NCI-H2196 (cell line): ENCODE data around the gene RAD51B.
A peak's percentile ranks its signal among the peaks of the same experiment; 100 is the strongest.

Experiments
- DNase-seq: peaks from one replicate; lab custom pipeline; 2025; ENCODE audit not compliant: unreplicated experiment; lab: John Stamatoyannopoulos, UW

Gene RAD51B

DNA sequence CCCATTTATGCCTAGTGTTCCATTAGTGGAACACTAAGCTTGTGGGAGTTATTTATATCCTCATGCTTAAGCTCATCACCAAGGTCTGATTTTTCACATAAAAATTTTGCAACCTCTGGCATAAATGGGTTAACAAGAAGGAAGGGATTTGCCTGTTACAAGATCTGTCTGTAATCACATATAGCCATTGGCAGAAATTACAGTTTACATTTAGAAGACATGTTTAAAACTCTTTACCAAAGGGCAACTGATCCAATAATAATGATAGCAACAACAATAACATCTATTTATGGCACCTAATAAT, 550.4 kb downstream of the RAD51B start:
- no peak for DNase-seq

DNA sequence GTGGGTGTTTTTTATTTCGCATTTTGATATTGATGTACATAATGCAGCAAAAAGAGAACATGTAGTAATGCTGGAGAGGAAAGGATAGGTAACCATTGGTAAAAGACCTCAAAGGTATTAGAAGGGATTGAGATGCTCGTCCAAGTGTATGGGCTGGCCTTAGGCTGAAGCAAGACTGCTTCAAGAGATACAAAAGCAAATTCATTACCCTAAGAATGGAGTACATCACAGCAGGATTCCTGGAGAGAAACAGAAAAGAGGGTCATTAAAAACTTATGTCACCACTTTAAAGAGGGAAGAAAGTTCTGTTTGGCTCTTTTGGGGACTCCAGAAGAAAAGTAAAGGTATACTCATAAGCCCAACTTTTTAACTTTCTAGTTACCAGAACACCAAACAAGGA, 552.8 kb downstream of the RAD51B start:
- DNase-seq, result no peak

DNA sequence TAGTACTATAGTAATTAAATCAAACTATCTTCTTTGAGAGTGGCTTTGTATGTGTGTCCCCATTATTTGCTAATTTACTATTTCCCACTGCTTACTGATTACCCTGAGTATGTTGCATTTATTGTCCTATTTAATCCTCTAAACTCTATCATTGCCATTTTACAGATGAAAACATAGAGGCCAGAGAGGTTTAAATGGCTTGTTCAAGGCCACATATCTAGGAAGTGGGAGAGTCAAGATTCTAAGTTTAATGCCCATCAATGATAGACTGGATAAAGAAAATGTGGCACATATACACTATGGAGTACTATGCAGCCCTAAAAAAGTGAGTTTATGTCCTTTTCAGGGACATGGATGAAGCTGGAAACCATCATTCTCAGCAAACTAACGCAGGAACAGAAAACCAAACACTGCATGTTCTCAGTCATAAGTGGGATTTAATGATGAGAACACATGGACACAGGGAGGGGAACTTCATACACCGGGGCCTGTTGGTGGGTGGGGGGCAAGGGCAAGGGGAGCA, 553.6 kb downstream of the RAD51B start:
- DNase-seq, result no peak

DNA sequence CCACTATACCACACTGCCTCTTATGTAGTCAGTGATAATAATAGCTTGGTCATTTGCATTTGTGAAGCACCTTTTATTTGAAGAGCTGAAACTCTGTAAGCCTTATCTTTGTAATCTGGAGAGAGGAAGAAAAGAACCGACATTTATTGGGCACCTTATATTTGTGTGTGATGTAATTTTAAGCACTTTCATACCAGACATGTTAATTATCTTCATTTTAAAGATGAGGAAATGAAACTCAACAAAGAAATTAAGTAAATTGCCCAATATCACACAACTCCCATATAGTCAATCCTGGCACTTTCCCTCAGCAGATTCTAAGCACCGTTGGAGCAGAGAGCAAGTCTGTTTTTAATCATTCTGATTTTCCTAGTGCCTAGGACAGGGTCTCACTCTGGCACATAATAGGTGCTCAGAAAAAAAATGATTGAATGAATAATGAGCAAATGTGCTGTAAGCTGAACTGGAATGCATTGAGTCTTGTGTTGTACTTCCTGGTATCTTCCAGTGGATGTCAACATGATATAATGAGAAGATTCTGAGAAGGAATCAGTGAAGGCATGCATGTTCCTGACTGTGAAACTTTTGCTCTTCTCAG, 554.4 kb downstream of the RAD51B start:
- no peak for DNase-seq

GRCh38 chr14:68374682-68375081, 555.1 kb downstream of the RAD51B start:
- no peak for DNase-seq

DNA sequence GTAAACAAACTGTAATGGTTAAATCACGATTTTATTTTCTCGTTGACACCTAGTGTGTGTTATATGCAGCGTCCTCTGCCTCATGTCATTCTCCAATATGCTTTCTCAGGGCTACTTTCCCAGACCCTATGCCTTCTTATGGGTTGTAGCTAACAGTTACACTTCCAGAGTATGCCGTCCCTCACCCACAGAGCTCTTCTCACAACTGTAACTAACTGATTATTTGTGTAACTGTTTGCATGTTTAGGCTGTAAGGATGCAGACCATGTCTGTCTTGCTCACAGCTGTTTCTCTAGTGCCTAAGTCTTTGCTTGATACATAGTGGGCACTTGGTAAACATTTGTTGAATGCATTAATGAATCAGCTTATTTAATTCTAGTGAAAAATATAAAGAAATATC, 555.8 kb downstream of the RAD51B start:
- DNase-seq, result no peak

DNA sequence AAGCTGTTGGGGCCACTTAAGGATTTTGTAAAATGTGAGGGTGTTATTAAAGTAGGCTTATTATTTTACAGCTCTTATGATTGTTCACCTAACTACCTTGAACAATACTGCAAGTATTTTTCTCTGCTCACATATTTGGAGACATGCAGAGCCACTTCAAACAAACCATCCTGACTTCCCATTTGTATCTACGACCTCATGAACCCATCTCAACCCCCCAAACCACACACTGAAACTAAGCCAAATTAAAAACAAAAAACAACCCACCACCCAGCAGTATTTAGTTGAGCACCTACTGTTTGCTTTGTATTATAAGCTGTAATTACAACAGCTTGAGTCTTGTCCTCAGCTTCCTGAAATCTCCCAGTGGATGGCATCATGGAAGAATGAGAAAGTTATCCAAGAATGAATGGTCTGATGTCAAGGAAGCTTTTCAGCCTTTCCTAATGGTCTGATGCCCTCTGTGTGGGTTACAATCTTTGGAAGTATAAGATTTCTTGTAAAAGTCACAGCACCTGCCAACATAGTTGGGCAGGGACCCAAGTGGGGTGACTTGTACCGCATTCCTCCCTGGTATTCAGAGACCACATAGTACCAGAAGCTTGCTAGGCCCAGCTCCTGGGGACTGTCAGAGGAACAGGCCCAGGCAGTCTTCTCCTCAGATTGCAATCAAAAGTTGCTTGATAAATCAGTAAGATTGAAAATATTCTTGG, 556.6 kb downstream of the RAD51B start:
- DNase-seq, result no peak

GRCh38 chr14:68377006-68377405, 557.4 kb downstream of the RAD51B start:
- DNase-seq, result no peak

DNA sequence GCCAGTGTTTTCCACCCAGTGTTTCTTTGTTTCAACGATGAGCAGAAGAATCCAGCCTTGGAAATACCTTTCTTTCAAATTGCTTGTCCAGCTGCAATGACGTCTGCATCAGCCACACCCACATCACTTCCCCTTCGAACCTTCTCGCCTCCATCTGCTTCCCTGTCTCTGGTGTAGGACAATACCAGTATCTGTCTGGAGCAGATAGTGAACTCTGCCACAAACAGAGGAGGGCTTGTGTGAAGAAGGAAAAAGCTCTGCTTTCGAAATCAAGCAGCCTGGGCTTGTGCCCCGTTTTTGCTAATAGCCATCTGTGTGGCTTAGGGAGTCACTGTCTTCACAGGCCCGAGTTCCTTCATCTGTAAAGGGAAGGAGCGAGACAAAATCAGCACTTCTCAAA, 557.9 kb downstream of the RAD51B start:
- DNase-seq, result no peak

DNA sequence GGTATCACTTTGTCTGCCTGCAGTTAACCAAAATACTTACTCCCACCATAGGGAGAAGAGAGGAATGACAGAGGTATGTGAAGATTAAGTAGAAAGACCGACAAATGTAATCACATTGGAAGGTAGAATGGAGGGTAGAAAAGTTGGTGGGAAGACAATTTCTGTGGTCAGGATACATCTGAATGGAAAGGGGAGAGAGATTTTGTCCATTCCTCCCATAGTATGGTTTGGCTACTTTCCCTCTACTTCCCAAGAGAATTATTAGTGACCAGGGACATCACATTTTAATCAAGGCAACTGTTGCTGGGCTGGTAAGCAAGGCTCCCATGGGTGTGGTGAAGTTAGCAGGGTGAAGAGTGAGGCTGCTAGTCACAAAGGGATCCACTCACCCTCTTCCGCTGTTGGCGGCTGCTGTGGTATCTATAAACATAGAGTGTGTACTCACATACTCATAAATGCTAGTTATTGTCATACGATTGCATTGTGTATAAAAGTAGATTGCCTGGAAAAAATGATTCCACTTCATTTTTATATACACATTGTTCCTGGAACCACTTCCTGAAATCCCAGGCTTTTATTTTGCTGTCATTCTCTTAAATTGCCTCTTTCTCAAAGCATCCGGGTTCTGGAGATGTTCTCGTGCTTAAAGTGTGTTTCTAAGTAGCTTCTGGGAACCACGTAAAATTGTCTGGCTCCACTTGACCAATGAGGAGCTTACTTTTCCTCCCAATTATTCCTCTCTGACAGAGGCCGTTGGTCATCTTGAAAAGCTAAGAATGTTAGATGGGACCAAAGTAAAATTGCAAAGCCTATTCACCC, 560.1 kb downstream of the RAD51B start:
- peak; percentile 51 for DNase-seq

- no peak for DNase-seq
Measured at GRCh38 chr14:68380329-68380741, 560.8 kb downstream of the RAD51B start.

DNA sequence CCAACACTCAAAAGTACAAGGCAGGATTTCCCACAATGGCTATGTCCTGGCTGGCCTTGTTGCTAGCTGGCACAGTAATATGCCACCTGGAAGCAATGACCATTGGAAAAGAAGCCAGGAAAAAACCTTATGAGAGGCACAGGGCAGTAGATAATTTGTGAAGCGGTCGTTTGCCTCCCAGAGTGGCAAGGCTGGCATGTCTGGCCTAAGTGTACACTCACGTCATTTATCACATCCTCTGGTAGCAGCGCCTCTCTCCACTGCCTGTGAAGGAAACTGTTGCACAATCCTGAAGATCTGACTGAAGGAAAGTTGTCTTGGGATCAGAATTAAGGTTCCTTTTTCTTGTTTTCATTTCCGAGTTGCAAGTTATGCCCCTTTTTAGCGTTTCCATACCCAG, 564.8 kb downstream of the RAD51B start:
- no peak for DNase-seq

- DNase-seq, result no peak
Measured at GRCh38 chr14:68384881-68385280, 565.3 kb downstream of the RAD51B start.

DNA sequence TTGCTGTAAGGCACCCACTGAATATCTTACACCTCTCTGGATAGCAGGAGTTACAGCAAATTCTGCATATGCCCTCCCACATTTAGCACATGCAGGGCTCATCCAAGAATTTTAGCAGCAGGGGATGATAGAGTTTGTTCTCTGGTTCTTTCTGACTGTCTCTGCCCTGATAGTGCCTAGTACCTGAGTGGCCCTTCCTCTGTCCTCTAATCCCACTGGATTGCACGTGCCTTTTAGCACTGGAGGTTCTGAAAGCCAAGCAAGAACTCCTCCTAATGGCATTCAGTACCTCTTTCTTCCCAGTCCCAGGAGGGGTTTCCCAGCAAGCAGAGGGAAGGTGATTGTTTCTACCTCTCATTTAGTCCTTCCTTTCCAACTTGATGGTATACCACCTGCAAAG, 566.9 kb downstream of the RAD51B start:
- no peak for DNase-seq

DNA sequence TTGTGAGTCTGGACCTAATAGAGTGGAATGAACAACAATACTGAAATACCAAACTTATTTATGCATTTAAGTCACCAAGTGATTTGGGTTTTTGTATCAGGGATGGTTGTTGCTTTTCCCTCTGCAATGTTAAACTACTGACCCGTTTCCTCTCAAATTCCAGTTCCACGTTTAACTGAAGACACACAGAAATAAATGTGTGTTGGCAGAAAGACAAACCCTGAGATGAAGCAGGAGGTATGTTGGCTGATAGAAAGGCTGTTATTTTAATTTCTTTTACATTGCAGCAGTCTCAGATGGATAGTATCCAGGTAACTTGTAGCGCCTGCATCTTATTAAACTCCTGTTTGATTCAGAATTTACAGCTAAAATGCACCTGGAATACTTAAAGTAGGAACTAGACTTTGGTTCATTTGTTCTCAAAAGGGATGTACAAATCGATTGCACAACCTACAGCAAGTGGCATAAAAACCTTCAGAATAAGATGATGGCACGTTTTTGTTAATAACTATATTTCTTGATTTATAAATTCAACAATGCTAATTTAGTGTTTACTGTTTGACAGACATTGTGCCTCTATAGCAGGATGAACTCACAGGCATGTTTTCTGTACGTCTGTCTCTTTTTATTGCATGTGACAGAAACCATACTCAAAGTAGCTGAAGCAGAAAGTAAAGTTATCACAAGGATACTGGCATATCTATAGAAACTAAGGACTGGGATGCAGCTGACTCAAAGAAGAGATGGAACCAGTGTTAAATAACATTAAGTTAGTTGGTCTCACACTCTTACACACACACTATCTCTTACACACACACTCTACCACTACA, 567.6 kb downstream of the RAD51B start:
- peak; percentile 28 for DNase-seq

DNA sequence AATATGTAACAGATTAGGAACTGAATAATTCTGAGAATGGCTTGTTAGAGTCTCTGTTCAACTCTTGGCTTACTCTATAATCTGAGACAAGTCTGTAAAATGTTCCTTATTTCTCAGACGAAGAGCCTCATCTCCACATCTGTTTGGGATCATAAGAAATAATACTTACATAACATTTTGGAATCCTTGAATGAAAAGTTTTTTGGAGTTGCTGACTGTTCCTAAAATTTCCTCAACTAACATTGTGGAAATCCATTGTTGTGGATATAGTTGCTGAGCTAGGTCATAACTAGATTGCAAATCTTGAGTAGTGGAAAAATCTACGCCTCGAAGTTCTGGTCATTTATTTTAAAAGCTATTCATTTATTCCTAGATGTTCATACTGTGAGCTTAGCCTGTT, 570.4 kb downstream of the RAD51B start:
- no peak for DNase-seq

DNA sequence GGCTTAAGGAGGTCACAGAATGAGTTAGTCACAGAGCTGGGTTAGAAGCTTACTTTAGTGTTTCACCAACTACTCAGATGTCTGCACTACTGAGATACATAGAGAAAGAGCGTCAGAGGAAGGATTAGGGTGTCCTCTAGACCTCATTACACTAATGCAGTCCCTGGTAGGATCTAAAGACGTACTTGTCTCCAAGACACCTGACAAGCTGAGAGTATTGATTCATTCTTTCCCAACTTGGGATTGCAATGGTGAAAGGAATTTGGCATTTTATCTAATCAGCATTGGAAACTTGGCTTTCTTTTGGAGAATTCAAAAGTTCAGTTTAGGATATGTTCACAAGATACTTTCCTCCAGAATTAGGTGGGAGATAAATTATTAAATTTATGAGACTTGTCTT, 571.2 kb downstream of the RAD51B start:
- DNase-seq, result no peak

- no peak for DNase-seq
Measured at GRCh38 chr14:68391311-68392014, 571.9 kb downstream of the RAD51B start.

GRCh38 chr14:68392393-68393141, 573.0 kb downstream of the RAD51B start:
- no peak for DNase-seq

- no peak for DNase-seq
Measured at GRCh38 chr14:68393259-68393658, 573.7 kb downstream of the RAD51B start.
